UCSD-AML1 (cell line): Measurements from ENCODE around the gene SEC24D.
"Not testable (repeated sequence)": the region's sequence is repeated elsewhere in the genome, so short reads cannot be mapped to it uniquely, and the experiment has no call there.

ENCODE experiments used
- DNase-seq: peaks from one replicate; lab custom pipeline; 2025; ENCODE audit not compliant: unreplicated experiment; lab: John Stamatoyannopoulos, UW

SEC24D gene, protein sequence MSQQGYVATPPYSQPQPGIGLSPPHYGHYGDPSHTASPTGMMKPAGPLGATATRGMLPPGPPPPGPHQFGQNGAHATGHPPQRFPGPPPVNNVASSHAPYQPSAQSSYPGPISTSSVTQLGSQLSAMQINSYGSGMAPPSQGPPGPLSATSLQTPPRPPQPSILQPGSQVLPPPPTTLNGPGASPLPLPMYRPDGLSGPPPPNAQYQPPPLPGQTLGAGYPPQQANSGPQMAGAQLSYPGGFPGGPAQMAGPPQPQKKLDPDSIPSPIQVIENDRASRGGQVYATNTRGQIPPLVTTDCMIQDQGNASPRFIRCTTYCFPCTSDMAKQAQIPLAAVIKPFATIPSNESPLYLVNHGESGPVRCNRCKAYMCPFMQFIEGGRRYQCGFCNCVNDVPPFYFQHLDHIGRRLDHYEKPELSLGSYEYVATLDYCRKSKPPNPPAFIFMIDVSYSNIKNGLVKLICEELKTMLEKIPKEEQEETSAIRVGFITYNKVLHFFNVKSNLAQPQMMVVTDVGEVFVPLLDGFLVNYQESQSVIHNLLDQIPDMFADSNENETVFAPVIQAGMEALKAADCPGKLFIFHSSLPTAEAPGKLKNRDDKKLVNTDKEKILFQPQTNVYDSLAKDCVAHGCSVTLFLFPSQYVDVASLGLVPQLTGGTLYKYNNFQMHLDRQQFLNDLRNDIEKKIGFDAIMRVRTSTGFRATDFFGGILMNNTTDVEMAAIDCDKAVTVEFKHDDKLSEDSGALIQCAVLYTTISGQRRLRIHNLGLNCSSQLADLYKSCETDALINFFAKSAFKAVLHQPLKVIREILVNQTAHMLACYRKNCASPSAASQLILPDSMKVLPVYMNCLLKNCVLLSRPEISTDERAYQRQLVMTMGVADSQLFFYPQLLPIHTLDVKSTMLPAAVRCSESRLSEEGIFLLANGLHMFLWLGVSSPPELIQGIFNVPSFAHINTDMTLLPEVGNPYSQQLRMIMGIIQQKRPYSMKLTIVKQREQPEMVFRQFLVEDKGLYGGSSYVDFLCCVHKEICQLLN

GRCh38 chr4:118835571-118836300 lies at the start of gene SEC24D:
Gene SEC24D, minus strand, starts transcription at chr4:118836126. Its CDS starts 2,430 bp downstream, at chr4:118833696.
- peak; percentile 88 for DNase-seq

DNA sequence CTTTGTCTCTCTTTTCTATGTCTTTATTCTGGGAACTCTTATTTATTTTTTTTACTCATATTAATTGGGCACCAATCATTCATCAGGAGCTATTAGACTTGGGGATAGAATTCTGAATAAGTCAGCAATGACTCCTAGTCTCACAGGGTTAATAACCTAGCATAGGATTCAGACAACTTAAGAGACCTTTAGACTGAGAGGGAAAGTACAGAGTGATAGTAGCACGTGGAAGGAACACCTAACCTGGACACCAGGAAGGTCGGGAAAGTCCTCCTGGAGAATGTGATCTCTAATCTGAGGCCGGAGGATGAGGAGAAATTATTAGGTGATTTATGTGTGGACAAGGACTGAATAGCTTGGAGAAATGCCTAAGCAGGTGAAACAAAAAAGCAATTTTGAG lies 48.8 kb upstream of the SEC24D start:
- no peak for DNase-seq

GRCh38 chr4:118883861-118884260 lies 47.9 kb upstream of the SEC24D start:
- no peak for DNase-seq

DNA sequence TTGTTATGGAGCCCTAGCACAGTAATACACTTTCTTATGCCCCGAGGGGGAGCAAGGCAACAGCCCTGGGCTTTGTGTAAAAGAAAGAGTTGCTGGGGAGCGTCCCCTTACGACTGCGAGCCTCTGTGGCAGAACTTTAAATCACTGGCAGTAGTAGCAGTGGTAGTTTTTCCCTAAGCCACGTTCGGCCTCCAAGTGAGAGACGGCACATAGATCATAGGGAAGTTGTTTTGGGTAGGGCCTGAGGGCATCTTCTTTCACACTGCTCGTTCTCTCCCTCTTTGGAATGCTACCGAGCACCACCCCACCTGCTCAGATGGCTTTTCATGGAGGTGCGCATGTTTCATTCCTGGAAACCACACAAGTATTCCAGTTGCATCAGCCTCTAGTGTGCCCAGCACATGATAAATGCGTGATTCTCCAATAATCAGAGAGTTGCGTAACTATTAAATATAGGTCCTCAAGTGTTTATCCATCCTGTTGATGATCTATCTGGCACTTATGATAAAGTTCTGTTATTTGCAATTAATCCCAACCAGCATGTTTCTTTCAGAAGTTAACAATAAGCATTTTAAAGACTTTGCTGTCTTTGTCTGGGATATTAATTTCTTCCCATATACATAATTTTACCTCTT lies 45.7 kb upstream of the SEC24D start:
- DNase-seq = no peak

DNA sequence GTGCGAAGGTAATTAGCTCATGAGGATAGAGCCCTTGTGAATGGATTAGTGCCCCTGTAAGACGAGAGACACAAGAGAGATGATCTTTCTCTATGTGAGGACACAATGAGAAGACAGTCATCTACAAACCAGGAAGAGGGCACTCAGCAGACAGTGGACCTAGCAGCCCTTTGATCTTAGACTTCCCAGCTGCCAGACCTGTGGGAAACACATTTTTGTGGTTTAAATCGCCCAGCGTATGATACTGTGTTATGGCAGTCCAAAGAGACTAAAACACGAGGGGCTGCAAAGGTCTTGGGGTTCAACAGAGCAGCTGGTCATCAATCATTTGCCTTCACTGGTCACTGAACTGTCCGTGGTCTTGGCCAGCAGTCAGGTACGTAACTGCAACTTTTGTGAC lies 43.5 kb upstream of the SEC24D start:
- DNase-seq = no peak

- not testable (repeated sequence) for DNase-seq
Observed at GRCh38 chr4:118878507-118878906, 42.6 kb upstream of the SEC24D start.

GRCh38 chr4:118877797-118878196 lies 41.9 kb upstream of the SEC24D start:
- no peak for DNase-seq

- no peak for DNase-seq
Observed at GRCh38 chr4:118872181-118872580, 36.3 kb upstream of the SEC24D start.

DNA sequence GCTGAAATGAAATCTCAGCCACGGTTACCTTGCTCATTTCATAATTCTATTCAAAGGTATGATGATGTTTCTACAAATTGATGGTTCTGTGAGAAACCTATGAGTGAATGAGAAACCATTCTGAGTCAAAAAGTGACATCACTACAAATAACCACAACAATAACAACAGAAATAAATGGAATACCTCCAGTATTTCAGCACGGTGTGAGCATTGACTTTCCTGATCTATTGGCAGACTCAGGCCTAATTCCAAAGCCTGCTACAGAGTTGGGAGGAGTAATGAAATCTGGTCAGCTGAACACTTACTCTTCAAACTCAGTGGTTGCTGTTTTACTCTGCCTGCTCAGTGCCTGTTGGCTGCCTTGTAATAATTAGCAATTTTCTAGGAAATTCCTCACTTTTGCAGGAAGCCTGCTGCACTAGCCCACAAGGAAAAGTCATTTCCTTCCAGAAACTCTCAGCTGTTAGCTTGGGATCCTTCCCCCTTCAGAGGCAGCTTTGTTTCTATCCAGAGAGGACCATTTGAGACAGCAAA lies 33.9 kb upstream of the SEC24D start:
- no peak for DNase-seq

DNA sequence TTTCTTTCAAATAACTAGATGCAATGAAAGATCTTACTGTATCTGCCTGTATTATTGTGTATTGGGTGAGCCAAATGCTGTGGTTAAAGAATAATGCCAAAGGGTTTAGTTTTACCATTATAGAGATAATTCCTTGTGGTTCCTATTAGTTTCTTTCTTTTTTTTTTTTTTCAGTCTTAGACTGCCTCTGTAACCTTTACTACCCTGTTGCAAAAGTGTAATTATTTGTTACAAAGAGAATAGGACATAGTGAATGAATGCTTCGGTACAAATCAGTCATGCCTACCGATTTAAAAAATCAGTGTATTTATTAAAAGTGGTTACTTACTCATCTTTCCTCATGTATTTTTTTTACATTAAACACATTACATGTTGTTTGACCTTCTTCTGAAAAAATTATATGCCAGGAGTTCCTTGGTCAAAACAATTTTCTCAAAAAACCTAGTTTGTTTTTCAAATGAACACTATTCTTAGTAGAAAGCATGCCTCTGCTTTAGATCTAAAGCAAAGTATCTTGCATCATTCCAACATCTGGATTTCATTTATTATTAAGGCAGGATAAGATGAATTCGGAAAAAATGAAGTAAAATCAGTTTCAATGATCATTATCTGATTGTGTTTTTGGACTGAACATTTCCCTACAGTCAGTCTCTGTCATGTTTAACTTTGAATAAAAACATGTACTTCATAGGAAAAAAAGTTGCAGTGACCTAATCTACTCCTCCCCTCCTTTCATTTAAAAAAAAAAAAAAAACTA lies 31.6 kb upstream of the SEC24D start:
- no peak for DNase-seq

- no peak for DNase-seq
Observed at GRCh38 chr4:118866442-118866841, 30.5 kb upstream of the SEC24D start.

DNA sequence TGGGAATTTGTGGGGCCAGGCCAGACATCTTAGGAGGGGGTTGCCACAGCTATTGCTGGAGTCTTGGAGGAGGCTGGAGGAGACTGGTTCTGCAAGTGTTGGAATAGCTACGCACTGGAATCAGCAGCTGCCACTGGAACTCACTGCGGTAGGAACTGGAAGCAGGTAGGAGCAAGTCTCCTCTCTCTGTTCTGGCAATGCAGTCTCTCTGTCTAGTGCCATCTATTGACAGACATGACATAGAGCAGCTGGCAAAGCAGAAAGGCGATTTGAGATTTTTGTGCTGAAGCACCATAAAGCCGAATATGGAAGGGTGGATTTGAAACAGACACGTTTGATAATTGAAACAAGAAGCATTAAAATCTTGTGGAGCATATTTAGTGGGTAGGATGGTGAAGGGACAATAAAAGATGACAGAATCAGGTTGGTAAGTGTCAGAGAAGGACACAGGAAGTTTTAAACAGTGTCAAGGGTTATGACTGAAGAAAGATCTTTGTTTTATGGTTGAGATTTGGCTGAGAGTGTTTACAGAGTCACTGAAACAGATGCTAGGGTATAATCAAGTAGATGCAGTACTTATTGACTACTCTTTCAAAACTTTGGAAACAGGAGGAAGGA lies 29.3 kb upstream of the SEC24D start:
- peak; percentile 15 for DNase-seq

DNA sequence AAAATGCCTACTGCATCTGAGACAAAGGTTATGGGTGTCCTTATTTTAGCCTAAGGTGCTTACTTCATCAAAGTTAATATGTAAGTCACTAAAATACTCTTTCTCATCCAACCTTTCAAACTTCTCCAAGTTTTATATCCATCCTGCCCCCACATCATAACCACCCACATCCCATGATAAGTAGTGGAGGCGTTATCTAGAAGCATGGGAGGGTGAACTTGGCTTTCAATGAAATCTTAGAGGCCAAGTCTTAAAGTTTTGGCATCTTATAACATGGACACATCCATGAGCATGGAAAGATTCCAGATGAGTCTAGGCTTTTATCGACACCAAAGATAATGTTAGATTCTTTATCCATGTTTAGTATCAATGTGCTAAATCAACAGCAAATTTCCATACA lies 22.9 kb upstream of the SEC24D start:
- DNase-seq = no peak

DNA sequence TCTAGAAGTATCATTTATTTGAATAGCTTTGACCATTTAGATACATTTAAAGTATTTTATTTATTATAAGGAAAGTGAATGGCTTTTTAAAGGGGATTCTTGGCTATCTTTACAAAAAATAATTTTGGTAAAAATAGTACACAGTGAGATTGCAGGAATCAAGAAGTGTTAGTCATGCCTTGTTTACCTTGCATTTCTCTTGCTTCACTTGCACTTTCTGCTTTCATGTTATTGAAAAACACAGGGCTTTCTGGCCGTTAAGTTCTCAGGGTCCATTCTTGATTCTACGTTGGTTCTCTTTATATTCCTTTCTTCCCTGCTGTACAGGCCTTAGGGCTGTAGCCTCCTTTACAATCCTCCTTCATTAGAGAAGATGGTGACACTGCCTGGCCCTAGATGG lies 21.8 kb upstream of the SEC24D start:
- DNase-seq = no peak

GRCh38 chr4:118850488-118851173 lies 14.7 kb upstream of the SEC24D start:
- DNase-seq = no peak

DNA sequence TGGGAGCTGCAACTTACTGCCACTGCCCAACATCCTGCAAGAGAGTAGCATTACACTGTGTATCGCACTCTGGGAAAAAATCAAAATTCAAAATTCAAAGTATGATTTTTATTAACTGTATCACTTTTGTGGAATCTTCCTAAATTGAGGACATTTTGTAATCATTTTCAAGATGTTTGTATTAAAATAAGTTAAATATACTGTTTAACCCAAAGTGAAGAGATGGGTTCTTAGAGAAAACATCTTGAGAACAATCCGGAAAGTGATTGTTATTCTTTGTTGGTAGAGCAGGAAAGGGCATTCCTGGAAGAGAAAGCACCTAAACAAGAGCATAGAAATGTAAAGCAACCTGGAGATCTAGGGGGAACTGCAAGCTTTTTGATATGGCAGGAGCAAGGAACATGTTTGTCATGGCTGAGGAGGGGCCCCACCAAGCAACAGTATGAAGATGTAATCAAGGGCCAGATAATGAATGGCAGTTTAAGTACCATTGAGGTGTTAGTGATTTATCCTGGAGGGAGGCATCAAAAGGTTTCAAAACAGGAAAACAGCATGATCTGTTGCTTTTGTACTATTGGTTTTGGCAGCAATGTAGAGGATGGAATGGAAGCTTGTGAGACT lies 14.1 kb upstream of the SEC24D start:
- no peak for DNase-seq

- DNase-seq = no peak
Observed at GRCh38 chr4:118848901-118849300, 13.0 kb upstream of the SEC24D start.

DNA sequence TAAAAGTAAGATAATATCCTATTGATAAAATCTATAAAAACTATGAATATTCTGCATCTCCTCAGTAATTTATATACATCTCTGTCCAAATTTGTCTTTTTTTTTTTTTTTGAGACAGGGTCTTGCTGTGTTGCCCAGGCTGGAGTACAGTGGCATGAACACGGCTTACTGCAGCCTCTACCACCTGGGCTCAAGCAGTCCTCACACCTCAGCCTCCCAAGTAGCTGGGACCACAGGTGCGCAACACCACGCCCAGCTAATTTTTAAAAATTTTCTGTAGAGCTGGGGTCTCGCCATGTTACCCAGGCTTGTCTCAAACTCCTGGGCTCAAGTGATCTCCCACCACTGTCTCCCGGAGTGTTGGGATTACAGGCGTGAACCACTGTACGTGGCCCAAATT lies 12.3 kb upstream of the SEC24D start:
- no peak for DNase-seq
